HepG2 (cell line): ENCODE measurements around the gene LRBA.

ENCODE experiments used
- CTCF ChIP-seq: sonication (generic); formaldehyde crosslinking; IDR thresholded peaks from 2 replicates; pipeline ENCODE4 v1.5.0; 2020; ENCODE audit warnings: mild to moderate bottlenecking, missing genetic modification reagents, moderate library complexity
- JDP2 ChIP-seq: sonication (generic); formaldehyde crosslinking; IDR thresholded peaks from 2 replicates; pipeline ENCODE4 v1.8.1; 2022; ENCODE audit warnings: missing genetic modification reagents, borderline replicate concordance
- SETDB1 ChIP-seq: sonication (generic); formaldehyde crosslinking; IDR thresholded peaks from 2 replicates; pipeline ENCODE4 v1.5.1; 2020; ENCODE audit warnings: missing genetic modification reagents, mild to moderate bottlenecking, borderline replicate concordance
- SP1 ChIP-seq, 2 experiments: fragments of 450-650 bp in 1 of 2; sonication (generic) in 1 of 2; formaldehyde crosslinking in 1 of 2; IDR thresholded peaks; 2 replicates each; pipeline versions ENCODE4 v1.4.0 to v1.6.1; 2016 to 2020; ENCODE audit warnings: missing genetic modification reagents in 1 of 2
- STAG1 ChIP-seq: sonication (generic); formaldehyde crosslinking; IDR thresholded peaks from 2 replicates; pipeline ENCODE4 v1.4.0; 2020; ENCODE audit warnings: missing genetic modification reagents
- TCF12 ChIP-seq, 2 experiments: fragments of 450-650 bp in 1 of 2; sonication (generic) in 1 of 2; formaldehyde crosslinking in 1 of 2; IDR thresholded peaks; 2 replicates each; pipeline versions ENCODE4 v1.6.1 to v1.8.0; 2017 to 2022; ENCODE audit warnings: antibody characterized with exemption in 1 of 2, mild to moderate bottlenecking in 1 of 2, missing genetic modification reagents in 1 of 2, moderate library complexity in 1 of 2
- ZBTB49 ChIP-seq: sonication (generic); formaldehyde crosslinking; IDR thresholded peaks from 2 replicates; pipeline ENCODE4 v1.4.0; 2020; ENCODE audit warnings: missing genetic modification reagents, borderline replicate concordance
- ZNF383 ChIP-seq: sonication (generic); formaldehyde crosslinking; IDR thresholded peaks from 2 replicates; pipeline ENCODE4 v1.4.0; 2020; ENCODE audit warnings: missing genetic modification reagents, mild to moderate bottlenecking, borderline replicate concordance

GRCh38 chr4:151014521-151015458 is at the start of gene LRBA:
- TF ChIP-seq CTCF (peak; percentile 48), STAG1 (CRISPR knock-in tag) (peak; percentile 6; the same call in 1 of the 2 replicates), ZBTB49 (CRISPR knock-in tag) (no peak), TCF12 (IDR thresholded peaks at IDR 0.05) (no peak), TCF12 (CRISPR knock-in tag; IDR thresholded peaks at IDR 0.05) (no peak), ZNF383 (CRISPR knock-in tag) (no peak), SETDB1 (CRISPR knock-in tag) (peak; percentile 34; the same call in 1 of the 2 replicates), SP1 (IDR thresholded peaks at IDR 0.05) (no peak), SP1 (CRISPR knock-in tag; IDR thresholded peaks at IDR 0.05) (no peak), JDP2 (CRISPR knock-in tag) (no peak; the same call in 1 of the 2 replicates)
